RPMI7951 (cell line): ENCODE data around the gene HEBP2. TPM values are rescaled to one million over a fixed set of nuclear protein-coding genes. Genes with fewer than 3 reads are reported as not detected.
"Not testable (repeated sequence)": the region's sequence is repeated elsewhere in the genome, so short reads cannot be mapped to it uniquely, and the experiment has no call there.

Experiments used
- DNase-seq: peaks from one replicate; pipeline ENCODE4 v3.0.0-alpha.2; 2012; ENCODE audit warnings: low read depth
- total RNA-seq: library from RNA; depleted of rRNA; stranded (reverse); fragments of >200 nt; shearing (Covaris generic); gene quantifications from 2 replicates; pipeline ENCODE4 v1.2.3, GENCODE V29; 2014

HEBP2 gene
- total RNA-seq, 1 experiment from 2014 or later = 24.8 TPM

GRCh38 chr6:138424004-138424904 lies 20.2 kb downstream of the HEBP2 start:
- DNase-seq = no peak

GRCh38 chr6:138425256-138425655 lies 21.2 kb downstream of the HEBP2 start:
- not testable (repeated sequence) for DNase-seq

- no peak for DNase-seq
Observed at GRCh38 chr6:138426500-138427123, 22.6 kb downstream of the HEBP2 start.

- no peak for DNase-seq
Observed at GRCh38 chr6:138427701-138428100, 23.7 kb downstream of the HEBP2 start.

- peak; percentile 59 for DNase-seq
Observed at GRCh38 chr6:138428944-138429598, 25.0 kb downstream of the HEBP2 start.

- DNase-seq = no peak
Observed at GRCh38 chr6:138429761-138430160, 25.7 kb downstream of the HEBP2 start.

GRCh38 chr6:138430361-138431145 lies 26.5 kb downstream of the HEBP2 start:
- DNase-seq = no peak

- no peak for DNase-seq
Observed at GRCh38 chr6:138431256-138432062, 27.4 kb downstream of the HEBP2 start.

GRCh38 chr6:138432063-138432356 lies 28.0 kb downstream of the HEBP2 start:
- DNase-seq = no peak

- no peak for DNase-seq
Observed at GRCh38 chr6:138434096-138434495, 30.1 kb downstream of the HEBP2 start.

GRCh38 chr6:138434925-138435324 lies 30.9 kb downstream of the HEBP2 start:
- no peak for DNase-seq

- no peak for DNase-seq
Observed at GRCh38 chr6:138439546-138439945, 35.5 kb downstream of the HEBP2 start.

- no peak for DNase-seq
Observed at GRCh38 chr6:138440296-138440695, 36.3 kb downstream of the HEBP2 start.

- no peak for DNase-seq
Observed at GRCh38 chr6:138440758-138441357, 36.8 kb downstream of the HEBP2 start.

GRCh38 chr6:138441965-138442364 lies 37.9 kb downstream of the HEBP2 start:
- DNase-seq = no peak

GRCh38 chr6:138442663-138443062 lies 38.6 kb downstream of the HEBP2 start:
- DNase-seq = no peak

- peak; percentile 13 for DNase-seq
Observed at GRCh38 chr6:138443979-138444378, 40.0 kb downstream of the HEBP2 start.

GRCh38 chr6:138446821-138447220 lies 42.8 kb downstream of the HEBP2 start:
- no peak for DNase-seq

GRCh38 chr6:138450445-138450844 lies 46.4 kb downstream of the HEBP2 start:
- DNase-seq = no peak

- no peak for DNase-seq
Observed at GRCh38 chr6:138451043-138451442, 47.0 kb downstream of the HEBP2 start.
